B cell (primary cell): Measurements from ENCODE around the gene DKKL1. TPM values are rescaled to one million over a fixed set of nuclear protein-coding genes. Genes with fewer than 3 reads are reported as not detected.
"Not testable (repeated sequence)": the region's sequence is repeated elsewhere in the genome, so short reads cannot be mapped to it uniquely, and the experiment has no call there.

ENCODE experiments used
- ATAC-seq: fragments of 200-7000 bp; cut with Tn5 transposase; one replicate; pipeline ENCODE4 v1.10.0; 2021; ENCODE audit warnings: low read depth, mild to moderate bottlenecking, moderate number of reproducible peaks, moderate library complexity
- CTCF ChIA-PET: fragments of 350-600 bp; sonication (Branson Sonifier 250); formaldehyde crosslinking; loops from one replicate; lab custom pipeline; 2021; ENCODE audit warnings: antibody characterized with exemption, inconsistent platforms; lab: Charles Lee
- POLR2A ChIA-PET: fragments of 350-600 bp; sonication (Branson Sonifier 250); formaldehyde crosslinking; loops from one replicate; lab custom pipeline; 2021; ENCODE audit warnings: antibody characterized with exemption; lab: Charles Lee
- DNase-seq: peaks from one replicate; pipeline ENCODE4 v3.0.0; 2013
- H2AFZ ChIP-seq: 2 replicates; pipeline ENCODE4 v1.6.1; 2012; ENCODE audit warnings: mild to moderate bottlenecking, low read depth, low read length; ENCODE audit not compliant: insufficient read depth, poor library complexity, severe bottlenecking
- H3K27ac ChIP-seq, 2 donors: 1 replicate in 1 of 2; 2 replicates in 1 of 2; pipeline ENCODE4 v1.5.1; 2012 to 2013; ENCODE audit warnings: low read length in 2 of 2, mild to moderate bottlenecking in 2 of 2, moderate library complexity in 1 of 2
- H3K27me3 ChIP-seq, 4 experiments: fragments of 200-600 bp in 1 of 4; sonication (generic) in 1 of 4; replicated peaks in 1 of 4; 1 replicate in 2 of 4; 2 replicates in 2 of 4; pipeline versions ENCODE4 v1.6.1 to v1.7.0; 2013 to 2016; ENCODE audit warnings: low read length in 3 of 4, mild to moderate bottlenecking in 2 of 4, mixed read lengths in 1 of 4, moderate library complexity in 1 of 4; ENCODE audit not compliant: insufficient read depth in 4 of 4, control insufficient read depth in 3 of 4; ENCODE audit errors: control extremely low read depth in 1 of 4
- H3K36me3 ChIP-seq, 2 experiments: replicated peaks in 1 of 2; 1 replicate in 1 of 2; 2 replicates in 1 of 2; pipeline versions ENCODE4 v1.6.1 to v1.7.1; 2013; ENCODE audit warnings: low read length in 1 of 2; ENCODE audit not compliant: insufficient read depth in 2 of 2, control insufficient read depth in 1 of 2; ENCODE audit errors: control extremely low read depth in 1 of 2, extremely low read depth in 1 of 2
- H3K4me1 ChIP-seq, 2 donors: fragments of 200-600 bp in 1 of 2; sonication (generic) in 1 of 2; 1 replicate in 1 of 2; 2 replicates in 1 of 2; pipeline versions ENCODE4 v1.5.1 to v1.6.1; 2013 to 2017; ENCODE audit warnings: low read length in 2 of 2; ENCODE audit not compliant: control insufficient read depth in 2 of 2, insufficient read depth in 2 of 2
- H3K4me2 ChIP-seq: replicated peaks from 2 replicates; pipeline ENCODE3; 2012; ENCODE audit warnings: mild to moderate bottlenecking, low read depth, low read length; ENCODE audit not compliant: poor library complexity, severe bottlenecking
- H3K4me3 ChIP-seq, 5 experiments: fragments of 200-600 bp in 1 of 5; sonication (generic) in 1 of 5; 1 replicate in 3 of 5; 2 replicates in 2 of 5; pipeline versions ENCODE4 v1.5.1 to v1.7.0; 2011 to 2016; ENCODE audit warnings: low read length in 4 of 5, mild to moderate bottlenecking in 4 of 5, low read depth in 2 of 5, control low read depth in 1 of 5, moderate library complexity in 1 of 5; ENCODE audit not compliant: insufficient read depth in 1 of 5; ENCODE audit errors: control extremely low read depth in 1 of 5, extremely low read depth in 1 of 5
- H3K79me2 ChIP-seq: fragments of 200-600 bp; sonication (generic); one replicate; pipeline ENCODE4 v1.6.0; 2016; ENCODE audit warnings: low read length; ENCODE audit not compliant: control insufficient read depth, insufficient read depth
- H3K9ac ChIP-seq: fragments of 200-600 bp; sonication (generic); 2 replicates; pipeline ENCODE4 v1.6.1; 2017; ENCODE audit warnings: mild to moderate bottlenecking, low read length, moderate library complexity
- H3K9me3 ChIP-seq, 3 donors: one replicate each; pipeline versions ENCODE4 v1.6.1 to v1.7.1; 2013; ENCODE audit warnings: low read length in 2 of 3; ENCODE audit not compliant: control insufficient read depth in 2 of 3, insufficient read depth in 1 of 3; ENCODE audit errors: control extremely low read depth in 1 of 3
- H4K20me1 ChIP-seq: 2 replicates; pipeline ENCODE4 v1.6.0; 2012; ENCODE audit warnings: mild to moderate bottlenecking, low read length; ENCODE audit not compliant: insufficient read depth, control insufficient read depth, poor library complexity, severe bottlenecking
- H3K27ac Mint-ChIP-seq: one replicate; pipeline ENCODE4 v1.8.0; 2021; ENCODE audit warnings: mixed read lengths
- H3K27me3 Mint-ChIP-seq: one replicate; pipeline ENCODE4 v1.8.0; 2021; ENCODE audit warnings: mixed read lengths
- H3K4me1 Mint-ChIP-seq: one replicate; pipeline ENCODE4 v1.8.0; 2021; ENCODE audit warnings: mixed read lengths
- H3K4me3 Mint-ChIP-seq: one replicate; pipeline ENCODE4 v1.8.0; 2021; ENCODE audit warnings: mixed read lengths
- H3K9me3 Mint-ChIP-seq: one replicate; pipeline ENCODE4 v1.8.0; 2022; ENCODE audit warnings: mixed read lengths; ENCODE audit not compliant: insufficient read depth
- EZH2 ChIP-seq: IDR thresholded peaks from 2 replicates; pipeline ENCODE4 v1.6.1; 2012; ENCODE audit warnings: borderline replicate concordance, low read depth, mild to moderate bottlenecking, moderate library complexity, low read length; ENCODE audit not compliant: insufficient read depth, poor library complexity, severe bottlenecking
- WGBS: methylation state at CpG from one replicate; pipeline ENCODE4 v1.1.5; 2013; ENCODE audit warnings: missing lambda C conversion rate; ENCODE audit not compliant: insufficient coverage; 5-methylcytosine and 5-hydroxymethylcytosine counted together
- intact Hi-C: fragments of 100-400 bp; cut with micrococcal nuclease; formaldehyde crosslinking; loops from one replicate; pipeline ENCODE4 v1.10.0; 2022
- polyA plus RNA-seq: library from polyadenylated mRNA; depleted of rRNA; stranded (reverse); fragments of >200 nt; gene quantifications from 2 replicates; pipeline ENCODE4 v1.2.3, GENCODE V29; 2012
- total RNA-seq, 2 donors: library from RNA; stranded (reverse); fragments of 120-200 nt in 1 of 2; gene quantifications; 1 replicate in 1 of 2; 2 replicates in 1 of 2; pipeline versions ENCODE4 v1.2.3 to v1.2.4, GENCODE V29; 2013 to 2022
- TF ChIP-seq, protein P1 (sequence below): fragments of 200-600 bp; IDR thresholded peaks from one replicate; pipeline ENCODE4 v1.8.0; 2022; ENCODE audit warnings: antibody characterized with exemption, mild to moderate bottlenecking

DKKL1 gene
- total and polyA plus RNA-seq, 2 donors (not counting 1 experiment from before 2014, with no cell fraction given): 1.2 to 1.6 TPM

DNA sequence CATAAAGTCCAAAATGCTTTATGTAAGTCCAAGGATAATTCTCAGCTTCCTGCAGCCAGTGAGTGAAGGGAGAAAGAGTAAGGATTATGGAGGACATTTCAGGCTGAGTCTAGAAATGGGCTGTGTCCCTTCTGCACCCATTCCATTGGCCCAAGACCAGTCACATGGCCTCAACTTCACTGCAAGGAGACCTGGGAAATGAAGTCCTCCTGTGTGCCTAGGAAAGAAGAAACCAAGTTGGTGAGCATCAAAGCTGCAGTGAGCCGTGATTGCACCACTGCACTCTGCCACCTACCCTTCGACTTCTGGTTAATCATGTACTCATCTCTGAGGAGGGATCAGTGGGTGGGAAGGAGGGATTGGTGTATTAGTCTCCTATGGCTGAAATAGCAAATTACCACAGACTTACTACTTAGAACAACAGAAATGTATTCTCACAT lies 32.0 kb upstream of the DKKL1 start:
- Histone ChIP-seq H3K36me3 (peaks cover 0 to 18% of the 10 kb centered on the region in 2 experiments), H3K9ac (peak overlapping the region; percentile 21), H3K4me1 (peaks cover 79 to 89% of the 10 kb centered on the region in 2 donors), H3K79me2 (peaks cover 80% of the 10 kb centered on the region), H3K27me3 (no peaks in the 10 kb centered on the region), H3K4me2 (peak overlapping the region; percentile 66), H3K9me3 (peaks cover 0 to 4% (median 0%) of the 10 kb centered on the region in 3 donors), H3K27ac (peak overlapping the region; percentile 93 to 98), H4K20me1 (peaks cover 13% of the 10 kb centered on the region), H3K4me3 (peak overlapping the region in 1 of 5 experiments; percentile 35), H2AFZ (no peak overlapping the region)
- peak overlapping the region; percentile 99 for H3K27ac Mint-ChIP-seq
- intact Hi-C loops: loop anchor here (1.0 to 5.0 kb wide), 2 partner anchors 9 to 346 kb away; partner anchors contain the start of gene PRMT1
- WGBS: no CpG with 5 or more reads among the region's 2 CpGs
- TF ChIP-seq EZH2: no peak
- TF ChIP-seq, protein P1, sequence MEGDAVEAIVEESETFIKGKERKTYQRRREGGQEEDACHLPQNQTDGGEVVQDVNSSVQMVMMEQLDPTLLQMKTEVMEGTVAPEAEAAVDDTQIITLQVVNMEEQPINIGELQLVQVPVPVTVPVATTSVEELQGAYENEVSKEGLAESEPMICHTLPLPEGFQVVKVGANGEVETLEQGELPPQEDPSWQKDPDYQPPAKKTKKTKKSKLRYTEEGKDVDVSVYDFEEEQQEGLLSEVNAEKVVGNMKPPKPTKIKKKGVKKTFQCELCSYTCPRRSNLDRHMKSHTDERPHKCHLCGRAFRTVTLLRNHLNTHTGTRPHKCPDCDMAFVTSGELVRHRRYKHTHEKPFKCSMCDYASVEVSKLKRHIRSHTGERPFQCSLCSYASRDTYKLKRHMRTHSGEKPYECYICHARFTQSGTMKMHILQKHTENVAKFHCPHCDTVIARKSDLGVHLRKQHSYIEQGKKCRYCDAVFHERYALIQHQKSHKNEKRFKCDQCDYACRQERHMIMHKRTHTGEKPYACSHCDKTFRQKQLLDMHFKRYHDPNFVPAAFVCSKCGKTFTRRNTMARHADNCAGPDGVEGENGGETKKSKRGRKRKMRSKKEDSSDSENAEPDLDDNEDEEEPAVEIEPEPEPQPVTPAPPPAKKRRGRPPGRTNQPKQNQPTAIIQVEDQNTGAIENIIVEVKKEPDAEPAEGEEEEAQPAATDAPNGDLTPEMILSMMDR: no peak
- peaks cover 82% of the 10 kb centered on the region for H3K4me1 Mint-ChIP-seq
- H3K27me3 Mint-ChIP-seq: no peaks in the 10 kb centered on the region
- peak overlapping the region; percentile 65 for H3K4me3 Mint-ChIP-seq
- POLR2A ChIA-PET: interaction anchor here (0.9 to 4.6 kb wide), 5 partner anchors 7 to 138 kb away, joined by 3 to 72 read pairs (median 5); partner anchors contain the start of gene PIH1D1
- no peaks in the 10 kb centered on the region for H3K9me3 Mint-ChIP-seq
- ATAC-seq: peak; percentile 29
- CTCF ChIA-PET: interaction anchor here (0.6 to 5.5 kb wide), 9 partner anchors 8 to 148 kb away, joined by 3 to 39 read pairs (median 6); no protein-coding TSS in a partner anchor
- DNase-seq: peak; percentile 83

DNA sequence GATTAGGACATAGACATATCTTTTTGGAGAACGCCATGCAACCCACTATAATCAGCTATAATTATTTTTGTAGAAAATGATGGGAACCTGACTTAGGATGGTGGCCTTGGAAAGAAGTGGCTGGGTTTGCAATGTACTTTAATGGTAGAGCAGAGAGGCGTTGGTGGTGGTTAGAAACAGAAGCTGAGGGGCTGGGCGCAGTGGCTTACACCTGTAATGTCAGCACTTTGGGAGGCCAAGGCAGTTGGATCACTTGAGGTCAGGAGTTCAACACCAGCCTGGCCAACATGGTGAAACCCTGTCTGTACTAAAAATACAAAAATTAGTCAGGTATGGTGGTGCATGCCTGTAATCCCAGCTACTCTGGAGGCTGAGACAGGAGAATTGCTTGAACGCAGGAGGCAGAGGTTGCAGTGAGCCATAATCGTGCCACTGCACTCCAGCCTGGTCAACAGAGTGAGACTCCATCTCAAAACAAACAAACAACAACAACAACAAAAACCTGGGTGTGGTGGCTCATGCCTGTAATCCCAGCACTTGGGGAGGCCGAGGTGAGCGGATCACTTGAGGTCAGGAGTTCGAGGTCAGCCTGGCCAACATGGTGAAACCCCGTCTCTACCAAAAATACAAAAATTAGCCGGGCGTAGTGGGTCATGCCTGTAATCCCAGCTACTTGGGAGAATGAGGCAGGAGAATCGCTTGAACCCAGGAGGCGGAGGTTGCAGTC lies 30.8 kb upstream of the DKKL1 start:
- H3K4me3 Mint-ChIP-seq: peak overlapping the region; percentile 100
- not testable (repeated sequence) for H3K9me3 Mint-ChIP-seq, H2AFZ ChIP-seq, H3K27me3 ChIP-seq, ATAC-seq, DNase-seq, H3K9me3 ChIP-seq, H3K27me3 Mint-ChIP-seq
- Histone ChIP-seq H3K9ac (peak overlapping the region; percentile 35), H3K79me2 (peaks cover 84% of the 10 kb centered on the region), H4K20me1 (peaks cover 25% of the 10 kb centered on the region), H3K27ac (peak overlapping the region; percentile 93 to 98), H3K36me3 (peaks cover 0 to 31% of the 10 kb centered on the region in 2 experiments), H3K4me1 (peaks cover 79 to 89% of the 10 kb centered on the region in 2 donors), H3K4me3 (peak overlapping the region in 1 of 5 experiments; percentile 32), H3K4me2 (peak overlapping the region; percentile 100)
- peaks cover 81% of the 10 kb centered on the region for H3K4me1 Mint-ChIP-seq
- intact Hi-C loops: loop anchor here (5.0 kb wide), 1 partner anchor 344 kb away; the partner anchor contains the start of gene PRMT1
- WGBS: 82% methylated on average over 4 of the region's 13 CpGs
- POLR2A ChIA-PET: interaction anchor here (0.5 to 3.5 kb wide), 8 partner anchors 9 to 155 kb away, joined by 3 to 59 read pairs (median 8); partner anchors contain the start of genes PIH1D1, RPL13A and SLC6A16
- CTCF ChIA-PET: interaction anchor here (0.8 to 5.5 kb wide), 15 partner anchors 8 to 141 kb away, joined by 3 to 39 read pairs (median 4); partner anchors contain the start of genes FLT3LG and SLC6A16
- peak overlapping the region; percentile 99 for H3K27ac Mint-ChIP-seq
